H1 (cell line): ENCODE measurements around the gene COL4A4. TPM values are rescaled to one million over a fixed set of nuclear protein-coding genes. Genes with fewer than 3 reads are reported as not detected.

Experiments used
- CTCF ChIA-PET: fragments of 300-600 bp; sonication (Branson Sonifier 250); formaldehyde crosslinking; loops from one replicate; lab custom pipeline; 2021; ENCODE audit not compliant: partially characterized antibody; lab: Charles Lee
- POLR2A ChIA-PET: fragments of 300-600 bp; sonication (Branson Sonifier 250); formaldehyde crosslinking; loops from one replicate; lab custom pipeline; 2021; ENCODE audit warnings: inconsistent platforms; ENCODE audit not compliant: partially characterized antibody; lab: Charles Lee
- DNase-seq, 2 experiments: peaks; one replicate each; pipeline versions ENCODE4 v3.0.0 to v3.0.0-alpha.2; 2010 to 2022; ENCODE audit warnings: low spot score in 2 of 2, low read depth in 1 of 2, mixed read lengths in 1 of 2
- FAIRE-seq: peaks from 2 replicates; lab custom pipeline; 2011; peaks lifted over from hg19 to GRCh38; lab: Jason Lieb, UNC
- H2AFZ ChIP-seq: 2 replicates; pipeline ENCODE4 v1.8.1; 2012; ENCODE audit warnings: low read length, inconsistent platforms
- H2AK5ac ChIP-seq: 2 replicates; pipeline ENCODE4 v1.6.1; 2013; ENCODE audit warnings: low read depth, low read length
- H2BK120ac ChIP-seq: replicated peaks from 2 replicates; pipeline ENCODE3; 2013; ENCODE audit warnings: low read depth, low read length, inconsistent platforms
- H2BK12ac ChIP-seq: 2 replicates; pipeline ENCODE4 v1.6.1; 2013; ENCODE audit warnings: low read depth, low read length
- H2BK15ac ChIP-seq: 2 replicates; pipeline ENCODE4 v1.6.1; 2013; ENCODE audit warnings: low read length
- H2BK20ac ChIP-seq: 2 replicates; pipeline ENCODE4 v1.6.1; 2013; ENCODE audit warnings: low read length
- H2BK5ac ChIP-seq: 2 replicates; pipeline ENCODE4 v1.6.1; 2013; ENCODE audit warnings: low read depth, low read length
- H3K14ac ChIP-seq: 2 replicates; pipeline ENCODE4 v1.6.1; 2013; ENCODE audit warnings: inconsistent platforms; ENCODE audit not compliant: insufficient read length
- H3K18ac ChIP-seq: 2 replicates; pipeline ENCODE4 v1.6.1; 2013; ENCODE audit warnings: low read length; ENCODE audit errors: extremely low read depth
- H3K23ac ChIP-seq: 2 replicates; pipeline ENCODE4 v1.6.1; 2013; ENCODE audit warnings: inconsistent platforms; ENCODE audit not compliant: insufficient read length
- H3K23me2 ChIP-seq: 2 replicates; pipeline ENCODE4 v1.6.1; 2013; ENCODE audit warnings: low read depth, low read length
- H3K27ac ChIP-seq: 2 replicates; pipeline ENCODE4 v1.6.1; 2011; ENCODE audit warnings: low read depth, low read length, inconsistent platforms
- H3K27me3 ChIP-seq, 4 experiments: replicated peaks in 1 of 4; 1 replicate in 1 of 4; 2 replicates in 3 of 4; pipeline versions ENCODE4 v1.6.1 to v1.8.1; 2011 to 2013; ENCODE audit warnings: low read length in 3 of 4, mild to moderate bottlenecking in 3 of 4, inconsistent platforms in 2 of 4, mixed read lengths in 2 of 4, moderate library complexity in 1 of 4; ENCODE audit not compliant: control insufficient read depth in 3 of 4, insufficient read depth in 3 of 4; ENCODE audit errors: extremely low read depth in 1 of 4
- H3K36me3 ChIP-seq, 4 experiments: 2 replicates each; pipeline versions ENCODE4 v1.6.1 to v1.8.1; 2011 to 2013; ENCODE audit warnings: mild to moderate bottlenecking in 4 of 4, low read length in 3 of 4, moderate library complexity in 2 of 4, control low read depth in 1 of 4, inconsistent platforms in 1 of 4; ENCODE audit not compliant: insufficient read depth in 4 of 4, control insufficient read depth in 2 of 4
- H3K4ac ChIP-seq: replicated peaks from 2 replicates; pipeline ENCODE3; 2013; ENCODE audit warnings: low read length, low read depth, mixed read lengths, inconsistent platforms; ENCODE audit not compliant: insufficient read length
- H3K4me1 ChIP-seq, 4 experiments: replicated peaks in 1 of 4; 1 replicate in 1 of 4; 2 replicates in 3 of 4; pipeline versions ENCODE4 v1.6.1 to v1.8.1; 2011 to 2013; ENCODE audit warnings: low read length in 3 of 4, inconsistent platforms in 2 of 4, mixed read lengths in 1 of 4; ENCODE audit not compliant: insufficient read depth in 4 of 4, control insufficient read depth in 3 of 4
- H3K4me2 ChIP-seq, 2 experiments: 2 replicates each; pipeline versions ENCODE4 v1.6.1 to v1.8.1; 2011 to 2013; ENCODE audit warnings: low read depth in 2 of 2, low read length in 2 of 2, control low read depth in 1 of 2, inconsistent platforms in 1 of 2, mild to moderate bottlenecking in 1 of 2; ENCODE audit not compliant: insufficient read depth in 1 of 2
- H3K4me3 ChIP-seq, 4 experiments: fragments of 200-600, 300-600 bp in 1 of 4; sonication (generic), shearing (Covaris generic), sonication (Bioruptor Twin) in 1 of 4; 2 replicates each; pipeline versions ENCODE4 v1.5.1 to v1.8.1; 2011 to 2016; ENCODE audit warnings: low read length in 4 of 4, low read depth in 3 of 4, control low read depth in 2 of 4, inconsistent platforms in 2 of 4, mild to moderate bottlenecking in 2 of 4, mixed read lengths in 1 of 4, moderate library complexity in 1 of 4; ENCODE audit not compliant: insufficient read depth in 2 of 4; ENCODE audit errors: extremely low read depth in 1 of 4
- H3K56ac ChIP-seq: replicated peaks from 2 replicates; pipeline ENCODE3; 2013; ENCODE audit warnings: low read depth, mild to moderate bottlenecking, mixed read lengths, low read length, inconsistent platforms; ENCODE audit not compliant: insufficient read length
- H3K79me1 ChIP-seq: 2 replicates; pipeline ENCODE4 v1.6.1; 2013; ENCODE audit warnings: low read depth, low read length, control low read depth
- H3K79me2 ChIP-seq, 2 experiments: 2 replicates each; pipeline versions ENCODE4 v1.6.1 to v1.8.1; 2012 to 2013; ENCODE audit warnings: low read length in 2 of 2, mild to moderate bottlenecking in 2 of 2, inconsistent platforms in 1 of 2; ENCODE audit not compliant: insufficient read depth in 2 of 2, control insufficient read depth in 1 of 2
- H3K9ac ChIP-seq, 4 experiments: replicated peaks in 1 of 4; 1 replicate in 1 of 4; 2 replicates in 3 of 4; pipeline versions ENCODE4 v1.6.1 to v1.8.1; 2011 to 2013; ENCODE audit warnings: low read depth in 3 of 4, low read length in 3 of 4, control low read depth in 2 of 4, mild to moderate bottlenecking in 2 of 4, moderate library complexity in 2 of 4, inconsistent platforms in 1 of 4; ENCODE audit errors: extremely low read depth in 1 of 4
- H3K9me3 ChIP-seq, 2 experiments: 2 replicates each; pipeline versions ENCODE4 v1.6.1 to v1.8.1; 2012 to 2013; ENCODE audit warnings: mild to moderate bottlenecking in 2 of 2, moderate library complexity in 2 of 2, control low read depth in 1 of 2, inconsistent platforms in 1 of 2, low read depth in 1 of 2, low read length in 1 of 2, mixed read lengths in 1 of 2; ENCODE audit not compliant: insufficient read depth in 2 of 2
- H4K20me1 ChIP-seq, 2 experiments: replicated peaks in 1 of 2; 2 replicates each; pipeline versions ENCODE3 to v1.8.1; 2011 to 2013; ENCODE audit warnings: inconsistent platforms in 2 of 2, low read length in 2 of 2, mild to moderate bottlenecking in 1 of 2; ENCODE audit not compliant: insufficient read depth in 2 of 2, control insufficient read depth in 1 of 2
- H4K5ac ChIP-seq: 2 replicates; pipeline ENCODE4 v1.6.1; 2013; ENCODE audit warnings: low read length, low read depth, mixed read lengths, inconsistent platforms; ENCODE audit not compliant: insufficient read length
- H4K8ac ChIP-seq: 2 replicates; pipeline ENCODE4 v1.8.0; 2013; ENCODE audit warnings: mild to moderate bottlenecking, moderate library complexity, low read length, inconsistent platforms; ENCODE audit not compliant: insufficient read depth; ENCODE audit errors: extremely low read depth
- H4K91ac ChIP-seq: replicated peaks from 2 replicates; pipeline ENCODE3; 2013; ENCODE audit warnings: low read length, mixed read lengths, inconsistent platforms; ENCODE audit not compliant: insufficient read length
- EP300 ChIP-seq, 2 experiments: IDR thresholded peaks; 1 replicate in 1 of 2; 2 replicates in 1 of 2; pipeline ENCODE4 v1.6.1; 2011 to 2012; ENCODE audit warnings: low read depth in 2 of 2, low read length in 2 of 2, mild to moderate bottlenecking in 2 of 2, borderline replicate concordance in 1 of 2, inconsistent platforms in 1 of 2, moderate library complexity in 1 of 2
- HDAC2 ChIP-seq, 2 experiments: fragments of 300-600 bp in 1 of 2; sonication (generic) in 1 of 2; IDR thresholded peaks; 2 replicates each; pipeline ENCODE4 v1.6.1; 2011 to 2012; ENCODE audit warnings: low read depth in 2 of 2, low read length in 2 of 2, mild to moderate bottlenecking in 2 of 2, moderate library complexity in 2 of 2, borderline replicate concordance in 1 of 2, inconsistent platforms in 1 of 2
- HDAC6 ChIP-seq: IDR thresholded peaks from one replicate; pipeline ENCODE4 v1.7.1; 2012; ENCODE audit warnings: low read depth, mild to moderate bottlenecking, inconsistent platforms, low read length, moderate library complexity
- KDM1A ChIP-seq: fragments of 200-600, 300-600 bp; sonication (generic); IDR thresholded peaks from 2 replicates; pipeline ENCODE4 v1.7.1; 2016; ENCODE audit warnings: mild to moderate bottlenecking, low read length, borderline replicate concordance
- KDM5A ChIP-seq: fragments of 200-600 bp; IDR thresholded peaks from 2 replicates; pipeline ENCODE4 v1.7.1; 2012; ENCODE audit warnings: mild to moderate bottlenecking, low read length, inconsistent platforms, mixed read lengths
- NRF1 ChIP-seq: IDR thresholded peaks from 2 replicates; pipeline ENCODE4 v1.6.1; 2011; ENCODE audit warnings: mild to moderate bottlenecking, low read depth, low read length, improper control_type of control experiment
- RFX5 ChIP-seq: IDR thresholded peaks from 2 replicates; pipeline ENCODE4 v1.6.1; 2011; ENCODE audit warnings: low read depth, low read length, improper control_type of control experiment, borderline replicate concordance
- TCF12 ChIP-seq: IDR thresholded peaks from 2 replicates; pipeline ENCODE4 v1.6.1; 2011; ENCODE audit warnings: low read depth, mild to moderate bottlenecking, low read length
- TEAD4 ChIP-seq: IDR thresholded peaks from 2 replicates; pipeline ENCODE4 v1.6.1; 2012; ENCODE audit warnings: low read depth, low read length, inconsistent platforms, mixed read lengths
- WGBS, 2 experiments: shearing (Covaris generic) in 1 of 2; methylation state at CpG; one replicate each; pipeline versions ENCODE4 v1.1.6 to v1.1.7; 2013 to 2015; ENCODE audit warnings: low lambda C conversion rate in 2 of 2, mixed read lengths in 2 of 2, inconsistent platforms in 1 of 2, low coverage in 1 of 2, missing lambda C conversion rate in 1 of 2; ENCODE audit not compliant: insufficient replicate concordance in 2 of 2, insufficient coverage in 1 of 2, insufficient read length in 1 of 2; ENCODE audit errors: extremely low coverage in 1 of 2, missing lambda C conversion rate in 1 of 2; 5-methylcytosine and 5-hydroxymethylcytosine counted together
- polyA plus RNA-seq, 7 experiments: library from polyadenylated mRNA; depleted of rRNA in 3 of 7; stranded (reverse) in 5 of 7; unstranded in 2 of 7; fragments of >200 nt in 5 of 7; fragments of 200-250 nt in 2 of 7; gene quantifications; 1 replicate in 5 of 7; 2 replicates in 1 of 7; 4 replicates in 1 of 7; pipeline versions ENCODE4 v1.2.1 to v1.2.3, GENCODE V29; 2011 to 2013; ENCODE audit warnings: missing spikeins in 2 of 7, mixed read lengths in 2 of 7
- total RNA-seq: library from RNA; stranded (reverse); fragmentation: NEBNext Ultra II Directional; extraction: Animal tissue kit (Norgen Biotek cat#: 25700); gene quantifications from 2 replicates; pipeline ENCODE4 v1.2.1, GENCODE V29; 2021

The COL4A4 gene
- total and polyA plus RNA-seq, 2 of the 8 experiments (the other 6 are each of a cell fraction or from before 2014, with no cell fraction given): 0.33 to 1.7 TPM

GRCh38 chr2:227058888-227059399 is 105.1 kb downstream of the COL4A4 start:
- POLR2A ChIA-PET: no interaction called here
- no peak overlapping the region for H3K27ac ChIP-seq
- FAIRE-seq: no peak

More at GRCh38 chr2:227058888-227059399, 105.1 kb downstream of the COL4A4 start:
- H3K9ac ChIP-seq: no peak overlapping the region
- no peaks in the 10 kb centered on the region for H4K20me1 ChIP-seq
- H3K79me1 ChIP-seq: no peaks in the 10 kb centered on the region
- H4K91ac ChIP-seq: no peak overlapping the region
- DNase-seq: no peak
- H2BK12ac ChIP-seq: no peak overlapping the region; the same call in 1 of the 2 replicates
- H3K14ac ChIP-seq: no peak overlapping the region
- H3K79me2 ChIP-seq: no peaks in the 10 kb centered on the region
- no peak overlapping the region for H3K4me3 ChIP-seq
- WGBS, 2 experiments: 93% methylated on average over 5 of the region's 5 CpGs; no CpG with 5 or more reads in 1 of the 2 experiments
- H3K36me3 ChIP-seq: no peaks in the 10 kb centered on the region
- no peak overlapping the region for H4K8ac ChIP-seq
- H2AFZ ChIP-seq: no peak overlapping the region
- H3K56ac ChIP-seq: no peak overlapping the region
- H3K23ac ChIP-seq: no peak overlapping the region
- H3K9me3 ChIP-seq: no peaks in the 10 kb centered on the region
- no peak overlapping the region for H4K5ac ChIP-seq
- no peak overlapping the region for H3K4ac ChIP-seq
- CTCF ChIA-PET: interaction anchor here (1.0 to 1.5 kb wide), 2 partner anchors 26 to 1400 kb away, joined by 3 to 6 read pairs; no protein-coding TSS in a partner anchor
- H3K23me2 ChIP-seq: no peaks in the 10 kb centered on the region
- H2BK20ac ChIP-seq: no peak overlapping the region
- no peaks in the 10 kb centered on the region for H3K4me1 ChIP-seq
- H2BK5ac ChIP-seq: no peak overlapping the region
- H2BK15ac ChIP-seq: no peak overlapping the region
- no peak overlapping the region for H2BK120ac ChIP-seq
- no peak overlapping the region for H2AK5ac ChIP-seq
- no peaks in the 10 kb centered on the region for H3K27me3 ChIP-seq
- no peak for TF ChIP-seq KDM5A
- no peak for TF ChIP-seq EP300 (IDR thresholded peaks at IDR 0.05; ENCODE audit: borderline replicate concordance in 1 of 2, low read depth in 2 of 2, low read length in 2 of 2)
- no peak for TF ChIP-seq TEAD4
- TF ChIP-seq KDM1A: no peak
- no peak for TF ChIP-seq RFX5
- no peak for TF ChIP-seq TCF12
- no peak for TF ChIP-seq NRF1
- no peak for TF ChIP-seq HDAC6
- no peak for TF ChIP-seq HDAC2 (IDR thresholded peaks at IDR 0.05; ENCODE audit: borderline replicate concordance in 1 of 2, low read depth in 2 of 2, low read length in 2 of 2)
- H3K4me2 ChIP-seq: no peak overlapping the region
- no peak overlapping the region for H3K18ac ChIP-seq
